Measurements from ENCODE around the gene SART1.
"Not testable (repeated sequence)": the region's sequence is repeated elsewhere in the genome, so short reads cannot be mapped to it uniquely, and the experiment has no call there.

The SART1 gene

GRCh38 chr11:65931773-65932557, 29.6 kb upstream of the SART1 start:
- DNase-seq (ENCODE audit: low read depth): no peak

- no peak for DNase-seq (ENCODE audit: low read depth)
These were observed 29.0 kb upstream of the SART1 start for GRCh38 chr11:65932558-65932919.

DNA sequence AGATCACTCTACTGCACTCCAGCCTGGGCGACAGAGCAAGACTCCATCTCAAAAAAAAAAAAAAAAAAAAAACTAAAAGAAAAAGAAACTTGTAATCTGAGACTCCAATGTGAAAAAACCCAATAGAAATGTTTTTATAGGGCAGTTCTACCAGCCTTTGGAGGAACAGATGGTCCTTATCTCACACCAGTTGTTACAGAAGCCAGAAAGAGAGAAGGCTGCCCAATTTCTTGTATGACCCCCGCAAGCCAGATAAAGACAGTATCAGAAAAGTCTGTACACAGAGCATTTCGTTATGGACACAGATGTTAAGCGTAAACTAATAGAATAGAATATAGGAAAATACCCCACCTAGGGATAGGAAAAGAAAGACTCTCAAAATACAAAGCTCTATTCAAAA, 27.5 kb upstream of the SART1 start:
- DNase-seq (ENCODE audit: low read depth): no peak

- no peak for DNase-seq (ENCODE audit: low read depth)
These were observed 23.8 kb upstream of the SART1 start for GRCh38 chr11:65937766-65938165.

DNA sequence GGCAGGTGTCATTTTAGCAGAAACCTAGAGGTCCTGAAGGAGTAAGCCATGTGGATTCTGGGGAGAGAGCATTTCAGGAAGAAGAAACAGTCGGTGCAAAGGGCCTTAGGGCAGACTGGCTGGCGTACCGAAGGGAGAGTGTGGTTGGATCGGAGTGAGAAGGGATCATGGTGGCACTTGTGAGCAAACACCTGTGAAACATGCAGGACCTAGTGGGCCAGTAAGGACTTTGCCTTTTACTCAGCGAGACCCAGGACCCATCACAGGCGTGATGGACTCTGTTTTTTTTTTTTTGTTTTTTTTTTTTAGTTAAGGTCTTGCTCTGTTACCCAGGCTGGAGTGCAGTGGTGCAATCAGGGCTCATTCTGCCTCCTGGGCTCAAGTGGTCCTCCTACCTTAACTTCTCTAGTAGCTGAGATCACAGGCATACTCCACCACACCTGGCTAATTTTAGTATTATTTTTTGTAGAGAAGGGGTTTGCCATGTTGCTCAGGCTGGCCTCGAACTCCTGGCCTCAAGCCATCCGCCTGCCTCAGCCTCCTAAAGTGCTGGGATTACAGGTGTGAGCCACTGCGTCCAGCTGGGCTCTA, 19.7 kb upstream of the SART1 start:
- no peak for DNase-seq (ENCODE audit: low read depth)

DNA sequence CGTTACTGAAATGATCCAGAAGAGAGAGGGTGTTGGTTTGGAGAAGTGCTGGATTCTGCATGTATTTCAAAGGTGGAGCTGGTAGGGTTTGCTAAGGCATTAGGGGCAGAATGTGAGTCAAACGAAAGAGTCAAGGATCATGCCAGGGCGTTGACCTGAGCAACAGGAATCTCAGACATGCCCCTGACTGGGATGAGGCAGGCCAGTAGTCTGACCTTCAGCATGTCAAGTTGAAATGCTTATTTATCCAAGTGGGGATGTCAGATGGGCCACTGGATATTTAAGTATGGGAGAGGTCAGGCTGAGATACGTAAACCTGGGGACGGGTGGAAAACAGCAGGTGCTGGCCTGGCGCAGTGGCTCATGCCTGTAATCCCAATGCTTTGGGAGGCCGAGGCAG, 19.0 kb upstream of the SART1 start:
- DNase-seq (ENCODE audit: low read depth): no peak

DNA sequence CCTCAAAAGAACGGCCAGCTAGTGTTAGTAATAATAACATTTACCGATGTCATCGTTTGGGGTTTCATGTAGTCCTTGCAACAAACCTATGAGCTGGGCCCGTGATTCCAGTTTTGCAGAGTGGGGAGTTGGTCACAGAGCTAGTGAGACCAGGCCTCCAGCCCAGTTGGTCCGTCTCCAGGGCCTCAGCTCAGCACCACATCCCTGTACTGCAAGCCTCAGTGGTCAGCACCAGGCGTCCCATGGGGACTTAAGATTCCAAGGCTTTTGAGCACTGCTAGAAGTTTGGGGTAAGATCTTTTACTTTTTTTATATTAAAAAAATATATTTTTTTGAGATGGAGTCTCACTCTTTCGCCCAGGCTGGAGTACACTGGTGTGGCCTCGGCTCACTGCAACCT, 17.3 kb upstream of the SART1 start:
- DNase-seq (ENCODE audit: low read depth): no peak

DNA sequence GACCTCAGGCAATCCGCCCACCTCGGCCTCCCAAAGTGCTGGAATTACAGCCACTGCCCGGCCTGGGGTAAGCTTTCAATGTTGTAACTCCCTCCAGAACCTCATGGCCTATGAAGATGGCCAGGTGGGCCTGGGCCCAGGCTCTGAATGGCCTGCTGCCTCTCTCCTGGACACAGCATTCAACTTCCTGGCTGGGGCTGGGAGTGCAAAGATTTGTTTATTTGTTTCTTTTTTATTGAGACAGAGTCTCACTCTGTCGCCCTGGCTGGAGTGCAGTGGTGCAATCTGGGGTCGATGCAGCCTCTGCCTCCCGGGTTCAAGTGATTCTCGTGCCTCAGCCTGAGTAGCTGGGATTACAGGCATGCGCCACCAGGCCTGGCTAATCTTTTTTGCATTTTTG, 16.8 kb upstream of the SART1 start:
- no peak for DNase-seq (ENCODE audit: low read depth)

- no peak for DNase-seq (ENCODE audit: low read depth)
These were observed 16.1 kb upstream of the SART1 start, which contains the start of gene TSGA10IP for GRCh38 chr11:65945430-65945911. TSGA10IP (plus strand) TSS chr11:65945480; CDS start chr11:65945676, 196 bp downstream.

- no peak for DNase-seq (ENCODE audit: low read depth)
These were observed 15.5 kb upstream of the SART1 start for GRCh38 chr11:65945941-65946558.

GRCh38 chr11:65946655-65947054, 14.9 kb upstream of the SART1 start:
- DNase-seq (ENCODE audit: low read depth): no peak

DNA sequence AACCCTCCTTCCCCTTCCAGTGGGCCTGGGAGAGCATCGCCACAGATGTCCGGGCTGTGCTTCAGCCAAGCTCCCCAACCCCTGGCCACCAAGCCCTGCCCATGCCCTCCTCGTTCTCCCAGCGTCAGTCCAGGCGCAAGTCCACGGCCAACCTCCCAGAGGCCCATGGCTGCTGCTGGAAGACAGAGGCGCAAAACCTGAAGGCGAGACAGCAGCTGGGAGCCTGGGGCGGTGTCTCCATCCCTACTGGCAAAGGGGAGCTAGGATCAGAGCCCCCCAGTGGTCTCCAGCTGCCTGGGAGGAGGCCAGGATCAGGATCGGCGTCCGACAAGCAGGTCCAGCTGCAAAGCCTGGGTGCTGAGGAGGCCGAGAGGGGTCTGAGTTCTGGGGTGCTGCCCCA, 14.4 kb upstream of the SART1 start:
- DNase-seq (ENCODE audit: low read depth): no peak

DNA sequence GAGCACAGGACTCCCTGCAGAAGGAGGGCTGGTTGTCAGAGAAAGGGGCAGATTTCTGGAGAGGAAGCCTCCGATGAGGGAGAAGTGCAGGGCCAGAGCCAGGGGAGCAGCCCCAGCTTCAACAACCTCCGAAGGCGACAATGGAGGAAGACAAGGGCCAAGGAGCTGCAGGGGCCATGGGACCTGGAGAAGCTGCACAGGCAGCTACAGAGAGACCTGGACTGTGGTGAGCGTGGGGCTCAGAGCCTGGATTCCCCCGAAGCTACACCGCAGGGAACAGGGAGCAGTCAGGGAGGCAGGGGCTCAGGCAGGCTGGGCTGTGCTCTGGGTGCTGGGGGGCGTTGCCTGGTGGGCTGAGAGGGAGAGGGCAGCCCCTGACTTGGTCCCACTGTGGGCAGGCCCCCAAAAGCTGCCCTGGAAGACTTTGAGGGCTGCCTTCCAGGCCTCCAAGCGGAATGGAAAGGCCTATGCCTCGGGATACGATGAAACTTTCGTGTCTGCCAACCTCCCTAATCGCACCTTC, 13.9 kb upstream of the SART1 start:
- DNase-seq (ENCODE audit: low read depth): no peak

DNA sequence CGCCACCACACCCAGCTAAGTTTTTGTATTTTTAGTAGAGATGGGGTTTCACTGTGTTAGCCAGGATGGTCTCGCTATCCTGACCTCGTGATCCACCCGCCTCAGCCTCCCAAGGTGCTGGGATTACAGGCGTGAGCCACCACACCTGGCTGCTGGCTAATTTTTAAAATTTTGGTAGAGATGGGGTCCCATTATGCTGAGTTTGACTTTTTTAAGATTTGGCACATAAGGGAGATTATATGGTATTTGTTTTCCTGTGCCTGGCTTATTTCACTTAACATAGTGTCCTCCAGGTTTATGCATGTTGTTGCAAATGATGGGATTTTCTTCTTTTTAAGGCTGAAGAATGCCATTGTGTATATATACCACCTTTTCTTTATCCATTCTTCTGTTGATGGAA, 10.8 kb upstream of the SART1 start:
- not testable (repeated sequence) for DNase-seq (ENCODE audit: low read depth)

- not testable (repeated sequence) for DNase-seq (ENCODE audit: low read depth)
These were observed 9.9 kb upstream of the SART1 start for GRCh38 chr11:65951641-65952040.

- no peak for DNase-seq (ENCODE audit: low read depth)
These were observed 9.4 kb upstream of the SART1 start for GRCh38 chr11:65952052-65952521.

DNA sequence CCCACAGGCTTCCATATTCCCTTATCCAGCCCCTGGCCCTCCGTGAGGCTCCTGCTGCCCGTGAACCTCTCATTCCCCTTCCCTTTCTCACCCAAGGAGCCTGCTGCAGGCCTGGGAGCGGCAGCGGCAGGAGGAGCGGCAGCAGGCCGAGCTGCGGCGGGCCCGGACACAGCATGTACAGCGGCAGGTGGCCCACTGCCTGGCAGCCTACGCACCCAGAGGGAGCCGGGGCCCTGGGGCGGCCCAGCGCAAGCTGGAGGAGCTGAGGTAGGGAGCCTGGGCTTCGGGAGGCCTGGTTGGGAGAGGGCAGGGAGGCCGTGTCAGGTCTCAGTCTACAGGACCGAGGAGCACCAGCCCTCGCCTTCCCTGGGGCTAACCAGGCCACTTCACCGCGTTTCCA, 8.1 kb upstream of the SART1 start:
- no peak for DNase-seq (ENCODE audit: low read depth)

DNA sequence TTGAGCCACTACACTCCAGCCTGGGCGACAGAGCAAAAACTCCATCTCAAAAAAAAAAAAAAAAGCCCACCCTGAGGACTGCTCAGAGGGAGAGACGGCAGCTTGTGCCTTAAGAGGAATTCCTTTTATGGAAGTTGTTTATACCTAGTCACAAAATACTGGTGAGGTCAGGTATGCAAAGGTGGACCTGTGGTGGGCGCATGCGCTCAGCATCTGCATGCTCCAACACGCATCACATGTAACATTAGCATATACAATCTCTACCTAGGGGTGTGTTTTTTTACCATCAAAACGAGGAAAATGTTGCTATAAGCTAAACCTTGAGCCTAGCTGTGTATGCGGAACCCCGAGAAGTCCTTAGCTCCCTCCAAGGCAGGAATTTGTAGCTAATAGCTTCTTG, 6.8 kb upstream of the SART1 start:
- DNase-seq (ENCODE audit: low read depth): no peak

GRCh38 chr11:65958291-65958690, 3.2 kb upstream of the SART1 start:
- DNase-seq (ENCODE audit: low read depth): no peak

- DNase-seq (ENCODE audit: low read depth): no peak
These were observed 2.6 kb upstream of the SART1 start for GRCh38 chr11:65958774-65959420.

GRCh38 chr11:65960824-65961266, 689 bp upstream of the SART1 start:
- no peak for DNase-seq (ENCODE audit: low read depth)

DNA sequence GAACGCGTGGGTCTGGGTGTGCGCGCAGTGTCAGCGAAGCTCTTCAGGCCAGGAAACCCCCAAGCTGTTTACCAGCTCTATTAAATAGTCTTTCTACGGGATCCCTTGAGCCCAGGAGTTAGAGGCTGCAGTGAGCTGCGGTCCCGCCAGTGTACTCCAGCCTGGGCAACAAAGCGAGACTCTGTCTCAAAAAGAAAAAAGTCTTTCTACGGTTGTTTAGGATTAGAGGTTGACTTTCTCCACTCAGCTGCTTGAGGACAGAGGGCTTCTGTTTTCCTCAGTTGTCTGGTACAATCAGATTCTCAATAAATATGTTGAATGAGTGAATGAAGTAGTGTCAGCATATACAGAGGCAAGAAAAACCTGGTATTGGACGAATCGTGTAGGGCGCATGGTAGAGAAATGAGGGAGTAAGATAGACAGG, 619 bp downstream of the SART1 start:
- DNase-seq (ENCODE audit: low read depth): no peak

All from fibroblast of the conjunctiva (primary cell).